SIG-M5 treated with dmso at 0.1 percent for 504 hours (cell line): ENCODE measurements around the gene SMIM13.

Experiments
- DNase-seq: peaks from one replicate; lab custom pipeline; 2025; ENCODE audit not compliant: unreplicated experiment; lab: John Stamatoyannopoulos, UW

Gene SMIM13

GRCh38 chr6:11093626-11094410 is at the start of gene SMIM13:
Gene SMIM13 (plus strand): TSS chr6:11093834. CDS start chr6:11094314, 480 bp downstream.
- DNase-seq = peak; percentile 95

- DNase-seq = no peak
Measured at GRCh38 chr6:11043961-11044711, 49.5 kb upstream of the SMIM13 start, which contains the start of gene ELOVL2. Gene ELOVL2 (minus strand): TSS chr6:11044305. CDS start chr6:11044230, 75 bp downstream.

- no peak for DNase-seq
Measured at GRCh38 chr6:11044712-11045167, 48.9 kb upstream of the SMIM13 start.

- DNase-seq = no peak
Measured at GRCh38 chr6:11050731-11051130, 42.9 kb upstream of the SMIM13 start.

- DNase-seq = no peak
Measured at GRCh38 chr6:11053307-11053706, 40.3 kb upstream of the SMIM13 start.

- no peak for DNase-seq
Measured at GRCh38 chr6:11054722-11055121, 38.9 kb upstream of the SMIM13 start.

- no peak for DNase-seq
Measured at GRCh38 chr6:11055127-11055627, 38.5 kb upstream of the SMIM13 start.

- DNase-seq = no peak
Measured at GRCh38 chr6:11056871-11057270, 36.8 kb upstream of the SMIM13 start.

GRCh38 chr6:11058406-11058805 is 35.2 kb upstream of the SMIM13 start:
- no peak for DNase-seq

- DNase-seq = no peak
Measured at GRCh38 chr6:11062083-11062482, 31.6 kb upstream of the SMIM13 start.

GRCh38 chr6:11062715-11063114 is 30.9 kb upstream of the SMIM13 start:
- no peak for DNase-seq

- DNase-seq = no peak
Measured at GRCh38 chr6:11064836-11065235, 28.8 kb upstream of the SMIM13 start.

- no peak for DNase-seq
Measured at GRCh38 chr6:11065436-11066202, 28.0 kb upstream of the SMIM13 start.

- DNase-seq = no peak
Measured at GRCh38 chr6:11066505-11067347, 26.9 kb upstream of the SMIM13 start.

GRCh38 chr6:11067348-11067747 is 26.3 kb upstream of the SMIM13 start:
- no peak for DNase-seq

- no peak for DNase-seq
Measured at GRCh38 chr6:11069760-11070159, 23.9 kb upstream of the SMIM13 start.

GRCh38 chr6:11072101-11072500 is 21.5 kb upstream of the SMIM13 start:
- DNase-seq = no peak

- no peak for DNase-seq
Measured at GRCh38 chr6:11076540-11076939, 17.1 kb upstream of the SMIM13 start.

- no peak for DNase-seq
Measured at GRCh38 chr6:11078266-11078665, 15.4 kb upstream of the SMIM13 start.

- no peak for DNase-seq
Measured at GRCh38 chr6:11080296-11080695, 13.3 kb upstream of the SMIM13 start.
